GM18526 (cell line): Measurements from ENCODE around the gene CHST15.

Source experiments
- POLR2A ChIP-seq: IDR thresholded peaks from 3 replicates; pipeline ENCODE4 v1.6.1; 2011; ENCODE audit not compliant: insufficient read length; ENCODE audit errors: extremely low read depth

Gene CHST15

DNA sequence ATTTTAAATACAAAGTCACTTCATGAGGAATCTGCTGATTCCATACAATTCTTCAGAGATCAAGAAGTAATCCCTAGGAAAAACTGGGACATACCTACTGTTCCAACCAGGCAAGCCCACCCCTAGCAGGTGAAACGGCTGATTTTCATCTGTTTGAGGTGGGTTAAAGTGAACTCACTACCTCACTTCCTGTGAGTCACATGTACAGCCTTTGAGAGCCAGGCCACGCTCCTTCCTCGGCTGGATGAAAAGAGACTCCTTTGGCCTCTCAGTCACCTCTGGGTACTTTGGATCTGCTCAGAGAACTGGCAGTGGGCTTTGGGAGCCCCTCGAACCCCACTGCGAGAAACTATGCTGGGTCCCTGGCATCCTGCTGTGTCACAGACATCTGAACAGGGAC, 68.2 kb downstream of the CHST15 start:
- no peak for TF ChIP-seq POLR2A

DNA sequence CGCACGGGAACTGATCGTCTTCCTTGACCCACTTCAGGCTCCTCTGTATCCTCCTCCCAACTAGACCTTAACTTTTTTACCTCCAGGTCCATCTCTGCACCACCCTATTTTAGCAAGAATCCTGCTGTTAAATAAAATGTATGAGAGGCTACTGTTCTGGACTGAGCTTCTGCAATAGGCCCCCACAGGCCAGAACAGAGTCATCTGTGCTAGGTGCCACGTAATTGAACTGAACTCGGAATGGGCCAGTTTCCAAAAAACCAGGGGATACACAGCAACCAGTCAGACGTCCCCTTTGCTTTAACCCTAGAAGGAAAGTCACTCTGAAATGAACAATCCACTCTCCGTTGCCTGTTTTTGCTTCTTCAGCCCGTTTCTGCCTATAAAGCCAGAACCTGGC, 71.3 kb downstream of the CHST15 start:
- no peak for TF ChIP-seq POLR2A

DNA sequence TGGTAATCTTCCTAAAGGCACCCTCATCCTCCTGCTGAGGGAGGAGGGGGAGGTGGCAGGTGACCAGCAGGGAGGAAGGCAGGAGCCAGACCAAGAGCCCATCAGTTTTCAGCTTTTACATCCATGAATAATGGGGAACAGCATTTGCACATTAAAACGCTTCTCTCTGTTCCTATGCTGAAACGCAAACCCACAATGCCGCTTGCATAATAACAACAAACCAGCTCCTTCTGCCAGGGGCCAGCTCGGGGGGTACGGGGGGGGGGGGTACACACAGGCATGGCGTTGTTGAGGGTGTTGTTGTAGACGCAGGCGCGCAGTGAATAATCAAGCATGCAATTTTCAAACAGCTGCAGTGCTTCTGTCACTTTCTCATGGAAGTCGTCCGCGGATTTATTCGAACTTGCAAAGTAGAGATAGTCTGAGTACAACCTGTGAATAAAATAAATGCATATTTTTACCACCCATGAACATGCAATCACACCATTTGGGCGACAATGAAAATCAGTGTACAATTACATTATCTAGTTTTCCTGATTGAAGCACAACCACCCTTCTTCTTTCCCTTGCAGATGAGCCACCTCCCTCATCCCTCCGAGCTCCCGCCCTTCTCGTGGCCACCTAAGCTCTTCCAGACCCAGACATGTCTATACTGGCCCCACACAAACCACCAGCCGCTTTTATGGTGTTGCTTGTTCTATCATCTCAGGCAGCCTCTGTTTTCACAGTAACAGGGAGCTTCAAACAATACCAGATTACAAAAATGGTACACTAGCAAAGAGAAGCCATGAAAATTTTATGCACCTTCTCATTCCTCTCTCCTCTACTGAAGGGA, 72.2 kb downstream of the CHST15 start:
- no peak for TF ChIP-seq POLR2A

DNA sequence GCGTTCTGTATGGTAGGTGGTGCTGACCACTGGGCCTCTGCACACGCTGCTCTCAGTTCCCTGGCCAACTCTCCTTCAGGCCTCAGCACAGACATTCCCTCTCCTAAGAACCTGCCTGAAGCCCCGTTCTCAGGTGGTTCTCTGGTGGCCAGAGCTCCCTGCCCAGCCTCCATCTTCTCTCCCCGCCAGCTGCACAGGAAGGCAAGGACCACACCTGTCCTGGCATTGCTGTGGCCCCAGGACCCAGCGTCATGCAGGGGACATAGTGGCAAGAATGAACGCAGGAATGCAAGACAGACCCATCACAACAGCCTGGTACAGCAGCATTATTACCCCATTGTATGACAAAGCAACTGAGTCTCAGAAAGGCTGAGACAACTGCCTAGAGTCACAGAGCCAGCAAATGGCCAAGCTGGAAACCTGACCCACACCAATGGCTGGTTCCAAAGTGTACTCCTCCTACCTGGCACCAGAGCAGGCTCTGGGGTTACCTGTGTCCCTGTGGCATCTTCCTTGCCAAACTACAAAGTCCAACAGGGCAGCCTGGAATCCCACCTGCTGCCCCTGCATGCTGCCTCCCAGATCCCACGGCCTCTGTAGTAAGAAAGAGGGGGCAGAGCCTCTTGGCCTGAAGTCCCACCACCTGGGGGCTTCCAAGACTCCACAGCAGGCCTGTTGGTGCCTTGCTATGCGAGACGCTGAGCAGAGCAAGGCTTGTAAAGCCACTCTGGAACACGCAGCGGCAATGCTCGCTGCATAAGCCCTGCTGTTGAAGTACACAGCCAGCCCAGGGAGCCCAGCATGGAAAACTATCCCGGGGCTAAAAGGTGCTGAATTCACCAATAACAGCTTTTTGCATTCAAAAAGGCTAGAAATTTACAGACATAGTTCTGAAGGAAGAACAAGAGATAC, 73.3 kb downstream of the CHST15 start:
- no peak for TF ChIP-seq POLR2A

DNA sequence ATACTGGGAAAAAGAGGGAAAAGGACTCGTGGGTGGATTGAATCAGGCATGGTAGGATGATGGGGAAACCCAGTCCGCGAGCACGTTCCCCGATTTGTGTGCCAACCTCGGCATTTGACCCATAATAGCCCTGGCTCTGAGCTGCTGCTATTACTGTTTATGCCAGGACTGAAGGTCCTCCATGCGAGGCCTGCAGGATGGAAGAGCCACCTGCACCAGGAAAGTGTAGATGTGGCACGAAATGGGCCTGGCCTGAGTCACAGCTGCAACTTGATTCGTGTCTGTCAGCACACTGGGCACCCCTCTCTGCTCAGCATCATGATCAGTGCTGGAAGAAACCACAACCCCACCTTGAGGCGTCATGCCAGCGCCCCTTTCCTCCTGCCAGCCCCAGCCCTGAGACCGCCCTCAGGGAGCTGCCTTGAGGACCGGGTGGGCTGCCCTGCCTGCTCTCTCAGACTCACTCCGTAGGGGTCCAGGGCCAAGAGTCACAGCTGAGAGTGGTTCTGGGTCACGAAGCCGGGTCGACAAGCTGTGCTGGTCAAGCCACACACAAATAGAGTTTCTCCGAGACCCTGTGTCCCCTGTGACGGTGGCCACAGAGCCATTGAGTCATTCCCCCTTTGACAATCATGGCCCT, 74.4 kb downstream of the CHST15 start:
- TF ChIP-seq POLR2A, result no peak

GRCh38 chr10:124017729-124018128, 75.7 kb downstream of the CHST15 start:
- no peak for TF ChIP-seq POLR2A

DNA sequence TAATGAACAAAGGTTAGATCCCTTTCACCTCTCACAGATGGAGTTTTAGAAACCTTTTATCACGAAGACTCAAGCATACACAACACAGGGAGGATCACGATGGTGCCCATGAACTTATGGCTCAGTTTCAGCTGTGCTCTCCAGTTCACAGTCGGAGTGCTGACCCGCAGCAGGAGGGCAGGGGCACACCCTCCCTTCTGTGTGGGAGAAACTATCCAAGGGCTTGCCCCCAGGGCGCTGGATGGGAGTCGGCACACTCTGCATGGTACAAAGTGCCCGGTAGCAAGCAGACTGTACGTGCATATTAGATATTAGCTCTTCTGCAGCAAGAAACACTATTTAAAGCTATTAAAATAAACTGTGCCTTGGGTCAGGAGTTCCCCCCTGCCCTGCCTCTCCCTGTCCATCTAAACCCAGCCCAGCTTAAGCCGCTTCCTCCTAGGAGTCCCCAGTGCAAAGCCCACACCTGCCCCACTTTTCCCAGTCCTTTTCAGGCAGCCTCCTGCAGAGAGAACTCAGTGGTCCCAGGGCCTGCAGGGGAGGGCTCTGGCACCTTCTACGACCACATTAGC, 76.5 kb downstream of the CHST15 start:
- no peak for TF ChIP-seq POLR2A

DNA sequence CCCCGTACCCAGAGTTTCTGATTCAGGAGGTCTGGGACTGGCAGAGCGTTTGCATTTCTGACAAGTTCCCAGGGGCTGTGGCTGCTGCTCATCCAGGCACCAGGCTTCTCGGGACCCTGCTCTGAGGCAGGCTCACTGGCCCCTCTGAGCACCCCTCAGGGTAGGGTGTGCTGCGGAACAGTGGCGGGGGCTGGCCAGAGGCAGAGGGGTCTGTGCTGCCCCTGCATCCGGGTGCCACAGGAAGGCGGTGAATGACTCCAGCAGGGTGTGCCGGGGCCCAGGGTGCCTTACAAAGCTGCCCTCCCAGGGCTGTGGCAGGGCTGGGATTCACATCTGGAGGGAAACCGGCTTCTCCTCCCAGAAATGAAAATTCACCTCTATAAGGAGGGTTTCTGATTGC, 77.4 kb downstream of the CHST15 start:
- no peak for TF ChIP-seq POLR2A

GRCh38 chr10:124014416-124015154, 78.8 kb downstream of the CHST15 start:
- TF ChIP-seq POLR2A, result no peak

GRCh38 chr10:124013916-124014315, 79.5 kb downstream of the CHST15 start:
- TF ChIP-seq POLR2A, result no peak

DNA sequence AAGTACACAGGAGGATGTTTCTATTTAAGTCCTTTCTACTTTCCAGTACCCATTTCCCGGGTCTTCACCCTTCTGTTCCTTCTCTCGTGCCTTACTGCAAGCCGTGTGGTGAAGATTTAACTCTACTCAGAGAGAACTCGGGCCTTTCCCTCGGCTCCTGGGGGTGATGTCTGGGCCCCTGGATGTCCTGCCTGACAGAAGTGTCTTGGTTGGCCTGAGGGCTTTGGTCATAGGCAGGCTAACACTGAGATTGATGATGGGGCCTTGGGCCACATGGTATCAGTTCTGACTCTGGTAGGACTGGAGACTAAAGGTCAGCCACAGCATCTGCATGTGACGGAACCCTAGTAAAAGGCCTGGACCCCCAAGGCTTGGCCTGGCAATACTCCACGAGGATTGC, 80.4 kb downstream of the CHST15 start:
- no peak for TF ChIP-seq POLR2A

- TF ChIP-seq POLR2A, result no peak
Measured at GRCh38 chr10:124012583-124012982, 80.8 kb downstream of the CHST15 start.

DNA sequence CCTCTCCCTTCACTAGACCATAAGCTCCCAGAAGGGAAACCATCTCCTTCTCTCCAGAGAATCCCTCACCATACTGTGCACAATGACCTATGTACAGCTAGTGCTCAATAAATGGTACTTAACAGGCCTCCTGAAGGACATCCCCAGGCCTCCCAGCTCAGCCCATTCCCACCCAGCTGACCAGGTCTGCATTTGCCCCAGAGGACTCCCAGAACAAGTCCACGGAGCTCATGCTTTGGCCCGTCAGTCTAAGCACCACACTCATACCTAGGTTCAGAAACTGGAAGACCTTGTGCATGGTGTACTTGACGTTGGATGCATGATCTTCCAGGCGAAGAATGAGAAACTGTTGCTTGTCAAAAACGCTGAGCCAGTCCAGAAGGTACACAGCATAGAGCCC, 81.3 kb downstream of the CHST15 start:
- TF ChIP-seq POLR2A, result no peak

- no peak for TF ChIP-seq POLR2A
Measured at GRCh38 chr10:124011464-124011863, 81.9 kb downstream of the CHST15 start.
